ENCODE measurements around the gene LUC7L3. TPM values are rescaled to one million over a fixed set of nuclear protein-coding genes. Genes with fewer than 3 reads are reported as not detected.

The LUC7L3 gene
- total and polyA plus RNA-seq, 2 experiments from 2014 or later: 56.9 to 156 TPM

DNA sequence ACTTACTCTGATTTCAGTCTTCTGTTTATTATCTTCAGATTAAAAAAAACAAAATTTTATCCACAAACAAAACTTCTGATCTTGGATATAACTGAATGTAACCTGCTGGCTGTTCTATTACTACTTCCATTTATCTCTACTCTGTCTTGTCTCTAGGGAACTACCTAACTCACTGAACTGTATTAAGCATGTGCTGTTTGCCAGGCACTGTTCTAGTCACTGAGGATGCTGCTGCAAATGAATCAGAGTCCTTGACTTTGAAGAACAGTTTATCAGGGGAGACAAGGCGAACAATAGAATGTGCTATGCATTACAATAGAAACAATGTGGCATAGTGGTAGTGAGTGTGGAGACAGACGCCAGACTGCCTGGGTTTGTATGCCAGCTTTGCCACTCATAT lies 9.4 kb upstream of the LUC7L3 start:
- Histone ChIP-seq H3K36me3 (replicated peaks; ENCODE audit: insufficient read depth, low read depth) (no peaks in the 10 kb centered on the region), H3K4me3 (no peak overlapping the region), H3K27me3 (no peaks in the 10 kb centered on the region), H2AFZ (no peak overlapping the region), H3K9me3 (ENCODE audit: low read depth) (no peaks in the 10 kb centered on the region), H3K9me2 (replicated peaks; ENCODE audit: insufficient read depth) (no peaks in the 10 kb centered on the region), H3K4me1 (ENCODE audit: insufficient read depth) (peaks cover 18% of the 10 kb centered on the region), H4K20me1 (ENCODE audit: insufficient read depth, poor library complexity, severe bottlenecking) (no peaks in the 10 kb centered on the region), H3K4me2 (no peak overlapping the region), H3K27ac (no peak overlapping the region), H3K79me2 (peaks cover 34% of the 10 kb centered on the region)
- 84% methylated on average over 2 of the region's 2 CpGs for WGBS (ENCODE audit: low lambda C conversion rate, missing lambda C conversion rate)
- no peak for TF ChIP-seq EZH2 (IDR thresholded peaks at IDR 0.05; ENCODE audit: borderline replicate concordance)
- TF ChIP-seq, protein P1, sequence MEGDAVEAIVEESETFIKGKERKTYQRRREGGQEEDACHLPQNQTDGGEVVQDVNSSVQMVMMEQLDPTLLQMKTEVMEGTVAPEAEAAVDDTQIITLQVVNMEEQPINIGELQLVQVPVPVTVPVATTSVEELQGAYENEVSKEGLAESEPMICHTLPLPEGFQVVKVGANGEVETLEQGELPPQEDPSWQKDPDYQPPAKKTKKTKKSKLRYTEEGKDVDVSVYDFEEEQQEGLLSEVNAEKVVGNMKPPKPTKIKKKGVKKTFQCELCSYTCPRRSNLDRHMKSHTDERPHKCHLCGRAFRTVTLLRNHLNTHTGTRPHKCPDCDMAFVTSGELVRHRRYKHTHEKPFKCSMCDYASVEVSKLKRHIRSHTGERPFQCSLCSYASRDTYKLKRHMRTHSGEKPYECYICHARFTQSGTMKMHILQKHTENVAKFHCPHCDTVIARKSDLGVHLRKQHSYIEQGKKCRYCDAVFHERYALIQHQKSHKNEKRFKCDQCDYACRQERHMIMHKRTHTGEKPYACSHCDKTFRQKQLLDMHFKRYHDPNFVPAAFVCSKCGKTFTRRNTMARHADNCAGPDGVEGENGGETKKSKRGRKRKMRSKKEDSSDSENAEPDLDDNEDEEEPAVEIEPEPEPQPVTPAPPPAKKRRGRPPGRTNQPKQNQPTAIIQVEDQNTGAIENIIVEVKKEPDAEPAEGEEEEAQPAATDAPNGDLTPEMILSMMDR (IDR thresholded peaks at IDR 0.05; ENCODE audit: poor library complexity): no peak
- TF ChIP-seq EZH2phosphoT487 (IDR thresholded peaks at IDR 0.05; ENCODE audit: low read depth, severe bottlenecking, unreplicated experiment): no peak
- no peak for DNase-seq (ENCODE audit: low spot score)

DNA sequence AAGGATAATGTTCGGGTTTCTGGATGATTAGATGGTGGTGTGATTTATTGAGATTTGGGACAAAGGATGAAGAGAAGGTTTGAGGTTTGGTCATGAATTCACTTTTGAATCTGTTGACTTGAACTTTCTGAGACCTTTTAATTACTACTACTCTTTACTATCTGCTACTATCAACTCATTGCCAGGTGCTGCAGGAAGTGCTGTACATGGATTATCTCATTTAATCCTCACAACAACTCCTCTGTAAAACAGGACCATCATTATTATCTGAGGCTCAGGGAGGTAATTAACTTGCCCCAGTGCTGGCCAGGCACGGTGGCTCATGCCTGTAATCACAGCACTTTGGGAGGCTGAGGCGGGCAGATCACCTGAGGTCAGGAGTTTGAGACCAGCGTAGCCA lies 8.8 kb upstream of the LUC7L3 start:
- H3K4me1 ChIP-seq (ENCODE audit: insufficient read depth): peaks cover 18% of the 10 kb centered on the region
- H3K4me2 ChIP-seq: no peak overlapping the region
- peaks cover 28% of the 10 kb centered on the region for H3K79me2 ChIP-seq
- no peaks in the 10 kb centered on the region for H3K36me3 ChIP-seq (replicated peaks; ENCODE audit: insufficient read depth, low read depth)
- TF ChIP-seq EZH2phosphoT487 (IDR thresholded peaks at IDR 0.05; ENCODE audit: low read depth, severe bottlenecking, unreplicated experiment): no peak
- TF ChIP-seq, protein P1 (IDR thresholded peaks at IDR 0.05; ENCODE audit: poor library complexity): no peak
- TF ChIP-seq EZH2 (IDR thresholded peaks at IDR 0.05; ENCODE audit: borderline replicate concordance): no peak
- WGBS (ENCODE audit: low lambda C conversion rate, missing lambda C conversion rate): 79% methylated on average over 4 of the region's 4 CpGs
- no peak for DNase-seq (ENCODE audit: low spot score)
- no peak overlapping the region for H2AFZ ChIP-seq
- no peak overlapping the region for H3K27ac ChIP-seq
- H3K9me3 ChIP-seq (ENCODE audit: low read depth): no peaks in the 10 kb centered on the region
- no peak overlapping the region for H3K4me3 ChIP-seq
- no peaks in the 10 kb centered on the region for H3K27me3 ChIP-seq
- H3K9me2 ChIP-seq (replicated peaks; ENCODE audit: insufficient read depth): no peaks in the 10 kb centered on the region
- no peaks in the 10 kb centered on the region for H4K20me1 ChIP-seq (ENCODE audit: insufficient read depth, poor library complexity, severe bottlenecking)

DNA sequence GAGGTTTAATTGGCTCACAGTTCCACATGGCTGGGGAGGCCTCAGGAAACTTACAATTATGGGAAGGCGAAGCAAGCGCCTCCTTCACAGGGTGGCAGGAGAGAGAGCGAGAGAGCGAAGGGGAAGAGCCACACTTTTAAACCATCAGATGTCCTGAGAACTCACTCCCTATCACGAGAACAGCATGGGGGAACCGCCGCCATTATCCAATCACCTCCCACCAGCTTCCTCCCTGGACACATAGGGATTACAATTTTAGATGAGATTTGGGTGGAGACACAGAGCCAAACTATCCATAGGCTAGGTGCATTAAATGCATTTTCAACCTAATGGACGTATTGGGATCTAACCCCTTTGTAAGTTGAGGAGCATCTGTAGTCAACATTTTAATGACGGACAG lies 6.8 kb upstream of the LUC7L3 start:
- no peaks in the 10 kb centered on the region for H3K36me3 ChIP-seq (replicated peaks; ENCODE audit: insufficient read depth, low read depth)
- H3K27me3 ChIP-seq: no peaks in the 10 kb centered on the region
- no peak overlapping the region for H3K4me2 ChIP-seq
- no peak for DNase-seq (ENCODE audit: low spot score)
- WGBS (ENCODE audit: low lambda C conversion rate, missing lambda C conversion rate): 94% methylated on average over 9 of the region's 9 CpGs
- peaks cover 18% of the 10 kb centered on the region for H3K4me1 ChIP-seq (ENCODE audit: insufficient read depth)
- H4K20me1 ChIP-seq (ENCODE audit: insufficient read depth, poor library complexity, severe bottlenecking): no peaks in the 10 kb centered on the region
- H3K79me2 ChIP-seq: peaks cover 15% of the 10 kb centered on the region
- H2AFZ ChIP-seq: no peak overlapping the region
- no peak overlapping the region for H3K27ac ChIP-seq
- no peaks in the 10 kb centered on the region for H3K9me2 ChIP-seq (replicated peaks; ENCODE audit: insufficient read depth)
- TF ChIP-seq EZH2 (IDR thresholded peaks at IDR 0.05; ENCODE audit: borderline replicate concordance) (no peak), EZH2phosphoT487 (IDR thresholded peaks at IDR 0.05; ENCODE audit: low read depth, severe bottlenecking, unreplicated experiment) (no peak)
- TF ChIP-seq, protein P1 (IDR thresholded peaks at IDR 0.05; ENCODE audit: poor library complexity): no peak
- H3K4me3 ChIP-seq: no peak overlapping the region
- no peaks in the 10 kb centered on the region for H3K9me3 ChIP-seq (ENCODE audit: low read depth)

DNA sequence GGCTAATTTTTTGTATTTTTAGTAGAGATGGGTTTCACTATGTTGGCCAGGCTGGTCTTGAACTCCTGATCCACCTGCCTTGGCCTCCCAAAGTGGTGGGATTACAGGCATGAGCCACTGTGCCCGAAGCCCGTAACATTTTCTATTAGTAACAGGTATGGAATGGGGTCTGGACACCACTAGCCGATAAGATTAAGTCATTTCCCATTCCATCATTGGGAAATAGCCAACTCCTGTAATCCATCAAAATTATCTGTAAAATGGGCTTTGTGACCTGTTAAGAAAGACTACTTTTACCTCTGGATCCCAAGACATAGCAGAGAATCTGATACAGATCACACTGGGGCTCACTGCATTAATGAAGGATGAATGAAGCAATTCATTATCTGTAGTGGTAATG lies 3.9 kb upstream of the LUC7L3 start:
- Histone ChIP-seq H4K20me1 (ENCODE audit: insufficient read depth, poor library complexity, severe bottlenecking) (peaks cover 7% of the 10 kb centered on the region), H3K36me3 (replicated peaks; ENCODE audit: insufficient read depth, low read depth) (no peaks in the 10 kb centered on the region), H3K9me3 (ENCODE audit: low read depth) (no peaks in the 10 kb centered on the region), H3K4me3 (no peak overlapping the region), H3K4me2 (no peak overlapping the region), H2AFZ (no peak overlapping the region), H3K4me1 (ENCODE audit: insufficient read depth) (no peaks in the 10 kb centered on the region), H3K27ac (no peak overlapping the region), H3K27me3 (no peaks in the 10 kb centered on the region), H3K9me2 (replicated peaks; ENCODE audit: insufficient read depth) (no peaks in the 10 kb centered on the region), H3K79me2 (peaks cover 11% of the 10 kb centered on the region)
- no peak for DNase-seq (ENCODE audit: low spot score)
- WGBS (ENCODE audit: low lambda C conversion rate, missing lambda C conversion rate): 77% methylated on average over 3 of the region's 3 CpGs
- TF ChIP-seq EZH2phosphoT487 (IDR thresholded peaks at IDR 0.05; ENCODE audit: low read depth, severe bottlenecking, unreplicated experiment): no peak
- no peak for TF ChIP-seq EZH2 (IDR thresholded peaks at IDR 0.05; ENCODE audit: borderline replicate concordance)
- TF ChIP-seq, protein P1 (IDR thresholded peaks at IDR 0.05; ENCODE audit: poor library complexity): no peak
